ENCODE measurements around the gene TSPEAR.
"Not testable (repeated sequence)": the region's sequence is repeated elsewhere in the genome, so short reads cannot be mapped to it uniquely, and the experiment has no call there.

TSPEAR gene

DNA sequence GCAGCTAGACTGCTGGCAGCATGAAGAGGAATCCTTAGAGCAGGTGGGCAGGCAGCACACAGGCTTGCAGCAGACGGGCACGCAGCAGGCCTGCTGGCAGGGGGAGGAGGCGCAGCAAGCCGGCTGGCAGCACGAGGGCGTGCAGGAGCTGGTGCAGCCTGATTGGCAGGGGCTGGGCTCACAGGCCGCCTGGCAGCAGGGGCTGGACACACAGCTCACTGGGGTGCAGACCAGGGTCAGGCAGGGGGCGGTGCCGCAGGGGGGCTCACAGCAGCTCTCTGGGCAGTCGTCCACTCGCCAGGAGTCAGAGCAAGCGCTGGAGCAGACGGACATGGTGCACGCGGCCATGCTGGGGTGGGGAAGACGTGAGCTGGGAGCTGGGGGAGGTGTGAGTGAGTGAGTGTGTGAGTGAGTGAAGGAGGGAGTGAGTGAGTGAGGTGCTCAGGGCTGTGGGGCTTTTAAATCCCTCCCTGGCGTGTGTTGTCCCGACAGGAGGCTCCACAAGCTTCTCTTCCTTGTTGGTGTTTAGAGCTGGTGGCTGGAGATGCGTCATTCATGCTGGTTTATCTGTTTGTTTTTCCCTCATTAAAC, 131.0 kb downstream of the TSPEAR start, which contains the start of gene KRTAP10-5:
Gene KRTAP10-5, minus strand, starts transcription at position 374 of the 591 bp plus-strand sequence. Its CDS starts 26 bp downstream, at position 348.
- DNase-seq: not testable (repeated sequence)

DNA sequence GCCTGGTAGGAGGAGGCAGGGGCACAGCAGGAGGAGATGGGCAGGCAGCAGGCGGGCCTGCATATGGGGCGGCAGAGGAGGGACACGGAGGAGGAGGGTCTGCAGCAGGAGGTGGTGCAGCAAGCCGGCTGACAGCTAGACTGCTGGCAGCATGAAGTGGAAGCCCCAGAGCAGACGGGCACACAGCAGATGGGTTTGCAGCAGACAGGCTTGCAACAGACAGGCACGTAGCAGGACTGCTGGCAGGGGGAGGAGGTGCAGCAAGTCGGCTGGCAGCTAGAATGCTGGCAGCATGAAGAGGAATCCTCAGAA, 131.6 kb downstream of the TSPEAR start:
- no peak for DNase-seq

DNA sequence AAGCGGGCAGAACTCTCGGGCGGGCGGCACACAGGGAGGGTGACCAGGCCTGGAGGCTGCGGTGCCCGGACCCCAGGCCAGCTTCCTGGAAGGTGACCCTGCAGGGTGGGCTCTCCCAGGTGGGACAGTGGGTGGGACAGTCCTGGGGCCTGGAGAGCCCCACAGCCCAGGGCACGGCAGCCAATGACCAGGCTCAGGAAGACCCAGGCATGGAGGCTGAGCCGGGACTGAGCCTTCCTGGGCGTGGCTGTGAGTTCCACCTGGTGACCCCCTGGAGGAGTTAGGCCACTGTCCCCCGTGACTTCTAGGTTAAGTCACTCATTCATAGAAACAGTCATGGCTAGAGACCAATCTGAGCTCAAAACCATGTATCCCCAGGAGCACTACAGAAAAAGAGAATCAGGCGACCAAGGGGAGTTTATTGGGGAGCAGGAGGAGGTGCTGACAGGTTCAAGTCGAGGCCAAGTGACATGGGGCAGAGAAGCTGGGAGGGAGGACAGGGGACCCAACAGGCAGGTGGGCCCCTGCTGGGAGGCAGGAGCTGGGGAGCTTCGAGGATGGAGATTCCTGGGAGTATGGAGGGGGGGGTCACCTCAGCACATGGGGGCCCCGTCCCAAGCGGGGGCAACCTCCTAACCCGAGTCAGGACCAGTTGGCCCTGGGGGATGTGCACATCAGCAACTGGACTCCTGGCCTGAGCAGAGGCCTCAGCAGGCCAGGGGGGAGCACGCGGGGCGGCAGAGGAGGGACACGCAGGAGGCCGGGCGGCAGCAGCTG, 132.1 kb downstream of the TSPEAR start:
- DNase-seq: no peak

DNA sequence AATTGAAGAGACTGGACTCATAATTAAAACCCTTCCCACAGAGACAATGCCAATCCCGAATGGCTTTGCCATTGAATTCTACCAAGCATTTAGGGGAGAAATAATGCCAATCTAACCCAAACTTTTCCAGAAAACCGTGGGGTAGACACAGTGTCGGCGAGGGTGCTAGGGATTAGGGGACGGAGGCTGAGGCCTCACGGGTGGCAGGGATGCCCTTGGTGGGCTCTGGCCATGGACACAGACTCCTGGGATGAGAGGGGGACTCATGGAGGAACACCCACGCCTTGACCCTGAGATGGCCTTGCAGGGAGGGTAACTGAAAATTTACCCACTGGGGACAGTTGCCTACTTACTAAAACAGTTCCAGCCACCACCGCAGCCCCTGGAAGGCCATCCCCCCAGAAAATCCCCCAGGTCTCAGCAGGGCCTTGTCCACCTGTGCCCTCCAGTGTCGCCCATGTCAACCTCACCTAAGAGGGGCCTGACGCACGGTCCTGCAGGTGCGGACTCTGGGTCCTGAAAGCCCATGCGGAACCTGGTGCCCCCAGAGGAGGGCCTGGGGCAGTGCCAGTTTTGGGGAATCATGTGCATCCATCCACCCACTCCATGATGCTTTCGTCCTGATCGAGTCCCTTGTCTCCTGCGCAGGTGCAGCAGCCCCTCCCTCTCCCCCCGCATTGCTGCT, 132.9 kb downstream of the TSPEAR start:
- no peak for DNase-seq

DNA sequence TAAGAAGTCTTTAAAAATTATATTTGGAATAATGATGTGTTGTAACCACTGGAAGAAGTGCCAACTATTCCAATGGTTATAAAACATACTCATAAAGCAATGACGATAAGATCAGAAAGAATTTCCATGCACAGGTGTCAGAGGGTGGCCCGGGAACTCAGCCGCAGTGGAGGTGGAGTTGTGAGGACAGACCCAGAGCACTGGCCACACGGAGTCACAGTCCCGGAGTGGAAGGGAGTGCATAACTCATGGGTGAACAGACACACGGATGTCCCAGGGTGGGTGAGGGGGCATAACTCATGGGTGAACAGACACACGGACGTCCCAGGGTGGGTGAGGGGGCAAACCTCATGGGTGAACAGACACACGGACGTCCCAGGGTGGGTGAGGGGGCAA, 135.3 kb downstream of the TSPEAR start:
- no peak for DNase-seq

DNA sequence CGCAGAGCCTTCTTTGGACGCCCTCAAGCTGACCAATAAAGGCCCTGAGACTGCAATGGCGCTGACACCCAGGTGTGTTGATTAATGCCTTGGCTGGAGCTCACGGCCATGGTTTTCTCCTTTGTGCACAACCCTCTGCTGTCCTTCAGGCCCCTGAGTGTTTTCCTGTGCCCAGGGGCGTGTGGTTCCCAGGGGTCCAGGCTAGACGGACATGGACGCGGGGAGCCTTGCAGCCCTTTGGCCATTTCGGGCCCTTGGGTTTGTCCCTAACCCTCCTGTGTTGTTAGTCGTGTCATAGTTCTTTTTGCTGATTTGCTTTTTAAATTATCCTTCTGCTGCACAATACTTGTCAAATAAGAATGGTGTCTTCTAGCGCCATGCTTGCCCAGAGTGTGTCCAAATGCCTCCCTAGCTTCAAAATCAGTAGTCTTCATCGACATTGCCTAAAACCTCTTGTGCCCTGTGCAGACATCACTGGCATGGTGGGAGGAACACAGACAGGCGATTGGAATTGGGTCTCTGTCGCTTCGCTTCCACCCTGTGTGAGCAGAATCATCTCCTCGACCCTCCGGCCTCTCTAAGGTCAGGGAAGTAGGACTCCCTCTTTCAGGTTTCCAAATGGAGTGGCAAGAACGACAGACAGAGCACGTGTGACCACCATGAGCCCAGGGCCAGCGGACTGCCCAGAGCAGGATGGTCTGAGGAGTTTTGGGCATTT, 135.9 kb downstream of the TSPEAR start:
- DNase-seq: no peak

DNA sequence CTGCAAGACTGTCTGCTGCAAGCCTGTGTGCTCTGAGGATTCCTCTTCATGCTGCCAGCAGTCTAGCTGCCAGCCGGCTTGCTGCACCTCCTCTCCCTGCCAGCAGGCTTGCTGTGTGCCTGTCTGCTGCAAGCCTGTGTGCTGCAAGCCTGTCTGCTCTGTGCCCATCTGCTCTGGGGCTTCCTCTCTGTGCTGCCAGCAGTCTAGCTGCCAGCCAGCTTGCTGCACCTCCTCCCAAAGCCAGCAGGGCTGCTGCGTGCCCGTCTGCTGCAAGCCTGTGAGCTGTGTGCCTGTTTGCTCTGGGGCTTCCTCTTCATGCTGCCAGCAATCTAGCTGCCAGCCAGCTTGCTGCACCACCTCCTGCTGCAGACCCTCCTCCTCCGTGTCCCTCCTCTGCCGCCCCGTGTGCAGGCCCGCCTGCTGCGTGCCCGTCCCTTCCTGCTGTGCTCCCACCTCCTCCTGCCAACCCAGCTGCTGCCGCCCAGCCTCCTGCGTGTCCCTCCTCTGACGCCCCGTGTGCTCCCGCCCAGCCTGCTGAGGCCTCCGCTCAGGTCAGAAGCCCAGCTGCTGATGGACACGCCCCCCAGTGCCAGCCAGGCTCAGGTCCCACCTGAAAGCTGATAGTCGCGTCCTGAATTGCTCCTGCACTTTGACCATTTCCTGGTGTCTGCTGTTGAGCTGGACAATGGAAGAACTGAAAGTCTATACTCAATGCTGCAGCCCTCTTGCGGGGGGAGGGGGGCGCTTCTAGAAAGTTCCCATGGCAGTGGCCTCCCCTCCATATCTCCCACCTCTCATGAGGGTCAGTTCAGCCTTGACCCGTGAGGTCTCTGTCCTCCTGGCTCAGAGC, 136.7 kb downstream of the TSPEAR start:
- no peak for DNase-seq

DNA sequence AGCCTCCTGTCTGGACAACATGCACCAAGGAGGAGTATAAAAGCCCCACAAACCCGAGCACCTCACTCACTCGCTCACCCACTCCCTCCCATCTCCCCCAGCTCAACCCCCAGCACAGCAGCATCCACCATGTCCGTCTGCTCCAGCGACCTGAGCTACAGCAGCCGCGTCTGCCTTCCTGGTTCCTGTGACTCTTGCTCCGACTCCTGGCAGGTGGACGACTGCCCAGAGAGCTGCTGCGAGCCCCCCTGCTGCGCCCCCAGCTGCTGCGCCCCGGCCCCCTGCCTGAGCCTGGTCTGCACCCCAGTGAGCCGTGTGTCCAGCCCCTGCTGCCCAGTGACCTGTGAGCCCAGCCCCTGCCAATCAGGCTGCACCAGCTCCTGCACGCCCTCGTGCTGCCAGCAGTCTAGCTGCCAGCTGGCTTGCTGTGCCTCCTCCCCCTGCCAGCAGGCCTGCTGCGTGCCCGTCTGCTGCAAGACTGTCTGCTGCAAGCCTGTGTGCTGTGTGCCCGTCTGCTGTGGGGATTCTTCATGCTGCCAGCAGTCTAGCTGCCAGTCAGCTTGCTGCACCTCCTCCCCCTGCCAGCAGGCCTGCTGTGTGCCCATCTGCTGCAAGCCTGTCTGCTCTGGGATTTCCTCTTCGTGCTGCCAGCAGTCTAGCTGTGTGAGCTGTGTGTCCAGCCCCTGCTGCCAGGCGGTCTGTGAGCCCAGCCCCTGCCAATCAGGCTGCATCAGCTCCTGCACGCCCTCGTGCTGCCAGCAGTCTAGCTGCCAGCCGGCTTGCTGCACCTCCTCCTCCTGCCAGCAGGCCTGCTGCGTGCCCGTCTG, 137.5 kb downstream of the TSPEAR start, which contains the start of gene KRTAP10-4:
Gene KRTAP10-4, plus strand, starts transcription at position 100 of the 827 bp plus-strand sequence. Its CDS starts 30 bp downstream, at position 130.
- DNase-seq: not testable (repeated sequence)

DNA sequence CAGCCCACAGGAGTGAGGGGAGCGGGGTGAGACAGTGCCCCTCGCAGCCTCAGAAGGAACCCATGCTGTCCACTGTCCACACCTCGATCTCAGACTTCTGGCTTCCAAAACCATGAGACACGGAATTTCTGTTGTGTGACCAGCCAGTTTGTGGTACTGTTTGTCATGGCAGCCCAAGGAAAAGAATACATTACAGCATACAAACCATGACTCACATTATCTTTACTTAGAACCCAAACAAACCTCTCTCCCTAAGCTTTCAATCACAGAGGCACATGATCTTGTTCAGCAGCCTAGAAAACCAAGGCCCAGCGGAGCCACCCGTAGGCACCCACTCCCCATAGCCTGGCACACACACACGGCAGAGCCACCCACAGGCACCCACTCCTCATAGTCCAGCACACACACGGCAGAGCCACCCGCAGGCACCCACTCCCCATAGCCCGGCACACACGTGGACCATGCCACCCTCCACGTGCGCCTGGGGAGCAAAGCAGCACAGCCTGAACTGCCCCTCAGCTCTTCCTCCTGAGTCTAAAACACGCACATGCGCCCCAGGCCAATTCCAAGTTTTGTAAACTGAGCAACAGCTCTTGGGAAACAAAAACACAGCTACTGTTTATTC, 138.3 kb downstream of the TSPEAR start:
- DNase-seq: no peak

DNA sequence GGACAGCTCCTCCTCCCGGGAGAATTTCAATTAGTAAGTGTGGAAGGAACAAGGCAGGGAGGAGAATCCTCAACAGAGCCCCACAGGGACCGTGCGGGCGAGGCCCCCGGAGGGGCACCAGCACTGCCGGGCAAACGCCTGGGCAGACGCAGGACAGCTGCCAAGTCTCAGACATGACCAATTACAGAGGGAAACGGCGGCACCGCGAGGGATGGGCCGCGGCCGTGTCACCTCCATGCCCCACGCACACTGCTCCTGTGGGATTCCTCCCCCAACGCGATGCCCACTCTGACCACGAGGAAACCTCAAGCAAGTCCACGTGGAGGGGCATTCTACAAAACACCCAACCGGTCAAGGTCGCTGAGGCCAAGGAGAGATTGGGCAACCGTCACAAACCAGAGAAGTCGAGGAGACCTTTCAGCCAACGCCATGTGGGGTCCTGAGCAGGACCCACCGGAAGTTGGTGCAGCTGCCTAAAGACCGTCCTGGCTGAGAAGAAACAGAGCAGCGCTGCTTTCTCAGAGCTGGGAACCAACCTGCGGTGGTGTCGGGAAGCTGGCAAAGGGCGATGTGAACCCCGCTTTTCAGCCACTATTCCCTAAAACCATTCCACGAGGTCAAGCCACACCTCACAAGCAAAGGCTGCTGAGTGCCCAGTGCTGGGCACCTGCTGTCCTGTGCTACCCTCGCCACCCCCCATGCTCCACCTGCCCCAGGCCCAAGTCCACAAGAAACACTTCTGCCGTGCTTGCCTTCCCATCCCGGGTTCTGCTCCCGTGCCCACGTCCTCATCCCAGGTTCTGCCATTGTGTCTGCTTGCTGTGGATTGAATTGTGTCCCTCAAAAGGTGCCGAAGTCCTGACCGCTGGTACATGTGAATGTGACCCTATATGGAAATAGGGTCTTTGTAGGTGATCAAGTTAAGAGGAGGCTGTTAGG, 139.3 kb downstream of the TSPEAR start:
- no peak for DNase-seq

DNA sequence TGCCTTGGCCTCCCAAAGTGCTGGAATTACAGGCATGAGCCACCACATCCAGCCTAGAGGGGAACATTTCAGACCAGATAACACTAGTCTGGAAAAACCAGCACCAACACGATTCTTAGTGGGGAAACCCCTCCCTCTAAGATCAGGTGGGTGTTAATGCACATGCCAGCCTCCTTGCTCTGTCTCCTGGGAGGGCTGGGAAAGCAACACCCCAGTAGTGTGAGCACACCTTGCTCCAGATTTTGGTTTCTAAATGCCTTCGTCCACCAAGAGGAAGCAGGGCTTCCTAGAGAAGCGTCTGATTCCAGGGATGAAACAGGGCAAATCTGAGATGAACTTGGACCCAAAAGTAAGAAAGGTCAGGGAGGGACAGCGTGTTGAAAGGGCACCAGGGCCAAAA, 140.1 kb downstream of the TSPEAR start:
- DNase-seq: no peak

DNA sequence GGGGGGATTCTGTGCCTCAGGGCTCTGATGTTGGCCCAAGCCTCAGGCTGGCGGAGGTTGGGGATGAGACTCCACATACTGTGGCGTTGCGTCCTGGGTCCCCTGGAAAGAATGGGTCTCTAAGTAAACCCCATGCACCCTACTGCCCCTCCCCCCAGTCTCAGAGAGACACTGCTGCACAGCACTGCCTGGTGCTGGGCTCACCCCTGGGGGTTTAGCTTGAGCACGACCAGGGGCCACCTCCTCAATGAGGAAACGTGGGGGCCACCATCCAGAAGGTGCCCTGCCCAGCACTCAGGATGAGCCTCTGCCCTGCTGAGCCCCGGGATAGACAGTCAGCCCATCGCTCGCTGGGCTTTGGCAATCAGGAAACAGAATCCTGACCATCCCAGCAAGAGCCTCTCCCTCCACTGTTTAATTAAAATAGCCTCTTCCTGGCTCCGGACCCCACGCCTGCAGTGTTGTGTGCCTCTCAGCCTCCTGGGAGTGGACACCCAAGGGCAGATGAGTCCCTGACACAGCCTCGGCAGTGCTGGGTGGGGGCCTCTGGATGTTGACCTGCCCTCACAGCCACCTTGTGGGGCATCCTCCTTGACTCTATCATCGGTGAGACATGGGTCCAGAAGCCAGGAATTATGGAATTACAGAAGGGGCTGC, 141.4 kb downstream of the TSPEAR start:
- no peak for DNase-seq

DNA sequence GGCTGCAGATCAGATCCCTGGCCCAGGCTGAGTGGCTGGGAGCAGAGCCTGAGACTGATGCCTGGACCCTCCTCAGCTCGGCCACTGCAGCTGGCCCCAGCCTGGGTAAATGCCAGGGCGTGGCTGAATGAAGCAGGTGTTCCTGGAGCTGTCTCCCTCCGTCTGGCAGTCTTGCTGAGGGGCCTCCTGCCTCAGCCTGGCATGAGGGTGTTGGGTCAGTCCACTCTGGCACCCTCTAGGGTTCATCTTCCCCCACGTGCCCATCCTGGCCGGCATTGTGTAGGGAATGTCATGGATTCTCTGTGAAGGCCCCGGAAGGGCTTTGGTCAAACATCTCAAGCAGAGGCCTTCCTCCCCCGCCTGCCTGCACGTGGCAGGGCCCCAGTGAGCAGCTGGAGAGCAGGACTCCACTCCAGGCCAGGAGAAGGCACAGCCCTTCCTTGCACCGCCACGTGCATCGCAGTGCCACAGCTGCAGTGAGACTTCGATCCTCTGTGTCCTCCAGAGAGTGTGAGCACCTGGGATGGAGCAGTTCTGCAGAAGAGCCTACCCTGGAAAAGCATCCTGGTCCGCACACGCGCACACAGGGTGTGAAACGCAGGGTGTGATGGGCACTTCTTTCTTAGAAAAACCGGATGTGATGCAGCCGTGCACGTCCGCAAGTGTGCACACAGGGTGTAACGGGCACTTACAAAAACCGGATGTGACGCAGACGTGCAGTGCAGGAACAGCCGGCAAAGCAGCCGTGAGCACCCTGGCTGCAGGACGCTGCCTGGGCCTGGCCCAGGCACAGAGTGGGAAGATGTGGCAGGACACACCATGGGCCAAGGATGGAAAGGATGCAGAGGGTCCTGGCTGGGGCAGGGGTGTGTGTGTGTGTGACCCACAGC, 142.5 kb downstream of the TSPEAR start:
- no peak for DNase-seq

DNA sequence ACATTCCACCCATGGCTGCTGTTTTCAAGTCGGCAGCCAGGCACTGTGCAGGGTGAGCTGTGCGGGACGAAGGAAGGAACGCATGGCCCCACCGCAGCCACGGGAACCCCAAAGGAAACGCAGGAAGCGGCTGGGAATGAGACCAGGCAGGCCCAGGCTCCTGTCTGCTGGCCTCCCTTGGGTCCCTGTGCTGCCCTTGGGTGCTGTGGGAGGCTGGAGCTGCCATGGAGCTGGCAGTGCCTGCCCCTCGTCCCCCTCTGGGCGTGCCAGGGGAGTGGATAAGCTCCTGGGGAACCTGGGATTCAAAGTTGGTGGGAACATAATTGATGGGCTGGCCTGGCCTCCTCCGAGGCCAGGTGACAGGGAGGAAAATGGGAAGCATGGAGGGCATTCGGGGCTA, 143.1 kb downstream of the TSPEAR start:
- DNase-seq: no peak

DNA sequence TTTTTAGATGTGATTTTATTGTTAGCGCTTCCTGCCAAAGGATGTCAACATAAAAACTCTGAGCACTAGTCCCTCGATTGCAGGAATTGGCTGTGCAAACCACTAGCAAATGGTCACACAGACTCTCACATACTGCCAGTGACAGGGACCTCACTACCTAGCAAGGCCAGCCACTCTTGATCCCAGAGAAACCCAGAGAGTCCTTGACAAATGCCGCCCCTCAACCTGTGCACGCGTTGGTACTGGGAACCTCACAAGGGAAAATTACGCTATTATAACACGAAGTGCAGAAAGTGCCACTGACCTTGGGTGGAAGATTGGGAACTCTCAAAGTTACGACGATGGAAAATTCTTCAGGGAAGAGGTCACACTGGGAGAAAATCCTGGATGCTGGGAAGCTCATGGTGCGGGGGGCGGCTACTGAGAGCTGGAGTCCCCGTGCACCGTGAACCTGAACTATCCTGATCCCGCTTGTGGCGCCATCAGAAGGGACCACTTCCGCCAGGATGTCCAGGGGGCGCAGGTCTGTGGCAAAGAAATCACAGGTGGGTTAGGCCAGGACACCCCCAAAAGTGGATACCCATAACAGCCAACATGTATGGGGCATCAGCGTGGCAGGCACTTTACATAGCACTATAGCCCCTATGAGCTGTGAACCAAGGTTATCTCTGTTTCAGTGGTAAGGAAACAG, 143.7 kb downstream of the TSPEAR start:
- DNase-seq: no peak

DNA sequence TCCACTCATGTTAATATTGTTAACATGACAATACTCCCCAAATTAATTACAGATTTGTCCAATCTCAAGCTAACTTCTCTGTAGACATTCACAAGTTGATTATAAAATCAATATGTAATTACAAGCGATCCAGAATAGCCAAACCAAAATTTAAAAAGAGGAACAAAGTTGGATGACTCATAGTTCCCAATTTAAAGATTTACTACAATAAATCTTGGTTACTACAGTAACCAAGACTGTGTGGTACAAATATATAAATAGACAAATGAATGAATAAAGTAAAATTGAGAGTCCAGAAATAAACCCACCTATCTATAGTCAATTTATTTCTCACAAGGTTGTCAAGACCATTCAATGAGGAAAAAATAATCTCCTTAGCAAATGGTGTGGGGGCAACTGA, 145.0 kb downstream of the TSPEAR start:
- no peak for DNase-seq

DNA sequence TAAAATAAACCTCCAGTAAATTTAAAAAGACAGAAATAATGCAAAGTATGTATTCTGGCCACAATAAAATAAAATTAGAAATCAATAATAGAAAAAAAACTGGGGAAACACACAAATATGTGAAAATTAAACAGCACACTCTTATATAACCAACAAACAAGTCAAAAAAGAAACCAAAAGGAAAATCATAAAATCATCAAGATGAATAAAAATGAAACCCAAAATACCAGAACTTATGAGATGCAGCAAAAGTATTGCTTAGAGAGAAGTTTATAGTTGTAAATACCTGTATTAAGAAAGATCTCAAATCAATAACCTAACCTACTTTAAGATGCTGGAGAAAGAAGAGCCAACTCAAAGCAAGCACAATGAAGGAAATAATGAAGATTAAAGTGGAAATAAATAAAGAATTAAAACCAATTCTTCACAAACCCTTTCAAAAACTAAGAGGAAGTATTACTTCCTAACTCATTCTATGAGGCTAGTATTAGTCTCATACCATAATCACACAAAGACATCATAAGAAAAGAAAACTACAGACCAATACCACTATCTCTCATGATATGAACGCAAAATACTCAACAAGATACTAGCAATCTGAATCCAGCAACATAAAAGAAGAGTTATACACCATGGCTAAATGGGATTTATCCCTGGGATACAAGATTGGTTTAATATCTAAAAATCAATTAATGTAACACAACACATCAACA, 146.3 kb downstream of the TSPEAR start:
- no peak for DNase-seq
